HepG2 (cell line): ENCODE measurements around the gene MITF. TPM values are rescaled to one million over a fixed set of nuclear protein-coding genes. Genes with fewer than 3 reads are reported as not detected.

Experiments
- ATAC-seq: fragments of 200-7000 bp; cut with Tn5 transposase; 3 replicates; pipeline ENCODE4 v1.9.1; 2020; ENCODE audit warnings: mild to moderate bottlenecking, moderate library complexity
- BruUV-seq: library from RNA; stranded (reverse); fragments of 400-500 nt; replicated peaks from 2 replicates; lab custom pipeline; 2021; lab: Mats Ljungman, UMichigan
- CTCF ChIA-PET: fragments of 300-600 bp; formaldehyde crosslinking; extraction: SDS; loops from one replicate; lab custom pipeline; 2021; ENCODE audit warnings: low total read pairs, inconsistent platforms, low intra/inter-chr PET ratio; lab: Yijun Ruan, JAX
- POLR2A ChIA-PET: fragments of 350-600 bp; sonication (Branson Sonifier 250); formaldehyde crosslinking; loops from one replicate; lab custom pipeline; 2020; ENCODE audit warnings: antibody characterized with exemption, inconsistent platforms; lab: Yijun Ruan, JAX
- DNase-seq: peaks from one replicate; pipeline ENCODE4 v3.0.0-alpha.2; 2015; ENCODE audit warnings: low spot score
- FAIRE-seq: peaks from 3 replicates; lab custom pipeline; 2011; peaks lifted over from hg19 to GRCh38; lab: Jason Lieb, UNC
- H2AFZ ChIP-seq: one replicate; pipeline ENCODE4 v1.6.1; 2011; ENCODE audit warnings: low read length, inconsistent platforms
- H3K27ac ChIP-seq: fragments of 300-600 bp; 3 replicates; pipeline ENCODE4 v1.8.0; 2011; ENCODE audit warnings: mixed run types, mild to moderate bottlenecking, mixed read lengths, low read length, inconsistent platforms; ENCODE audit not compliant: insufficient read depth; ENCODE audit errors: extremely low read length
- H3K27me3 ChIP-seq, 2 experiments: fragments of 200-600 bp in 1 of 2; 2 replicates in 1 of 2; 3 replicates in 1 of 2; pipeline versions ENCODE4 v1.6.0 to v1.8.0; 2011; ENCODE audit warnings: low read length in 2 of 2, mild to moderate bottlenecking in 2 of 2, moderate library complexity in 2 of 2, inconsistent platforms in 1 of 2; ENCODE audit not compliant: insufficient read depth in 2 of 2, control insufficient read depth in 1 of 2
- H3K36me3 ChIP-seq, 2 experiments: fragments of 200-600 bp in 1 of 2; replicated peaks in 1 of 2; 2 replicates in 1 of 2; 3 replicates in 1 of 2; pipeline versions ENCODE4 v1.5.1 to v1.8.0; 2011; ENCODE audit warnings: low read length in 2 of 2, inconsistent platforms in 1 of 2; ENCODE audit not compliant: insufficient read depth in 2 of 2, control insufficient read depth in 1 of 2
- H3K4me1 ChIP-seq: 2 replicates; pipeline ENCODE4 v1.5.1; 2012; ENCODE audit warnings: low read length, inconsistent platforms; ENCODE audit not compliant: insufficient read depth
- H3K4me2 ChIP-seq: 2 replicates; pipeline ENCODE4 v1.6.0; 2011; ENCODE audit warnings: low read depth, low read length, inconsistent platforms
- H3K4me3 ChIP-seq, 3 experiments: fragments of 200-600 bp in 1 of 3; sonication (generic), shearing (Covaris generic) in 1 of 3; replicated peaks in 1 of 3; 2 replicates each; pipeline ENCODE4 v1.5.1; 2011 to 2016; ENCODE audit warnings: low read length in 3 of 3, inconsistent platforms in 2 of 3, low read depth in 2 of 3, mild to moderate bottlenecking in 2 of 3, control low read depth in 1 of 3, mixed read lengths in 1 of 3; ENCODE audit not compliant: insufficient read depth in 1 of 3
- H3K79me2 ChIP-seq: one replicate; pipeline ENCODE4 v1.6.1; 2011; ENCODE audit warnings: low read length, inconsistent platforms; ENCODE audit not compliant: insufficient read depth
- H3K9ac ChIP-seq: 2 replicates; pipeline ENCODE4 v1.6.0; 2011; ENCODE audit warnings: mild to moderate bottlenecking, low read depth, low read length, inconsistent platforms; ENCODE audit not compliant: insufficient read depth
- H3K9me3 ChIP-seq: 2 replicates; pipeline ENCODE4 v1.5.1; 2012; ENCODE audit warnings: mild to moderate bottlenecking, low read length
- H4K20me1 ChIP-seq: 2 replicates; pipeline ENCODE4 v1.6.0; 2011; ENCODE audit warnings: inconsistent platforms, mild to moderate bottlenecking, low read length, moderate library complexity; ENCODE audit not compliant: insufficient read depth
- FOXK1 ChIP-seq: sonication (generic); formaldehyde crosslinking; IDR thresholded peaks from 2 replicates; pipeline ENCODE4 v1.4.0; 2020; ENCODE audit warnings: low read depth, missing genetic modification reagents, borderline replicate concordance
- MAX ChIP-seq: IDR thresholded peaks from 2 replicates; pipeline ENCODE4 v1.6.1; 2012; ENCODE audit warnings: inconsistent platforms
- SNAI1 ChIP-seq: sonication (generic); formaldehyde crosslinking; IDR thresholded peaks from 2 replicates; pipeline ENCODE4 v1.5.0; 2020; ENCODE audit warnings: mild to moderate bottlenecking, missing genetic modification reagents, borderline replicate concordance
- SP2 ChIP-seq: sonication (generic); formaldehyde crosslinking; IDR thresholded peaks from 2 replicates; pipeline ENCODE4 v1.5.1; 2020; ENCODE audit warnings: mild to moderate bottlenecking, missing genetic modification reagents
- ZNF839 ChIP-seq: sonication (generic); formaldehyde crosslinking; IDR thresholded peaks from 2 replicates; pipeline ENCODE4 v1.4.0; 2020; ENCODE audit warnings: missing genetic modification reagents, mild to moderate bottlenecking, borderline replicate concordance
- WGBS: methylation state at CpG from one replicate; pipeline ENCODE4 v1.1.6; 2017; ENCODE audit warnings: low lambda C conversion rate; 5-methylcytosine and 5-hydroxymethylcytosine counted together
- in situ Hi-C: cut with HindIII; loops from 2 replicates; pipeline ENCODE4 v1.10.0; 2017; ENCODE audit warnings: low pct_unique_long_range_greater_than_20kb; ENCODE audit not compliant: extremely low pct_ligation_motif_present
- intact Hi-C: fragments of 100-400 bp; cut with micrococcal nuclease; formaldehyde crosslinking; loops from one replicate; pipeline ENCODE4 v1.10.0; 2022; ENCODE audit not compliant: unreplicated experiment
- polyA plus RNA-seq, 8 experiments: library from polyadenylated mRNA; depleted of rRNA in 3 of 8; stranded (reverse) in 7 of 8; unstranded in 1 of 8; fragments of >200 nt; fragmentation: Illumina TruSeq in 4 of 8; extraction: Trizol in 4 of 8; gene quantifications; 2 replicates each; pipeline versions ENCODE4 v1.2.1 to v1.2.3, GENCODE V29; 2011 to 2016; ENCODE audit warnings: low read depth in 4 of 8, missing spikeins in 1 of 8, mixed read lengths in 1 of 8; ENCODE audit not compliant: insufficient read depth in 1 of 8
- total RNA-seq, 5 experiments: library from RNA; depleted of rRNA; stranded (reverse); fragments of >200 nt; fragmentation: Illumina TruSeq; extraction: Trizol; gene quantifications; 2 replicates each; pipeline ENCODE4 v1.2.3, GENCODE V29; 2016; ENCODE audit warnings: low read depth in 1 of 5
- TF ChIP-seq, protein P1 (sequence below), 2 experiments: sonication (generic) in 1 of 2; formaldehyde crosslinking in 1 of 2; IDR thresholded peaks; 2 replicates each; pipeline versions ENCODE4 v1.4.0 to v1.6.1; 2018 to 2020; ENCODE audit warnings: missing genetic modification reagents in 2 of 2, borderline replicate concordance in 1 of 2, low read depth in 1 of 2, mild to moderate bottlenecking in 1 of 2, missing biosample characterization in 1 of 2
- TF ChIP-seq, protein P2 (sequence below): sonication (generic); formaldehyde crosslinking; IDR thresholded peaks from 2 replicates; pipeline ENCODE4 v1.4.0; 2020; ENCODE audit warnings: mild to moderate bottlenecking, missing genetic modification reagents, borderline replicate concordance

The MITF gene
- total and polyA plus RNA-seq, 2 of the 13 experiments (the other 11 are each of a cell fraction or from before 2014, with no cell fraction given): 0.12 to 0.38 TPM

DNA sequence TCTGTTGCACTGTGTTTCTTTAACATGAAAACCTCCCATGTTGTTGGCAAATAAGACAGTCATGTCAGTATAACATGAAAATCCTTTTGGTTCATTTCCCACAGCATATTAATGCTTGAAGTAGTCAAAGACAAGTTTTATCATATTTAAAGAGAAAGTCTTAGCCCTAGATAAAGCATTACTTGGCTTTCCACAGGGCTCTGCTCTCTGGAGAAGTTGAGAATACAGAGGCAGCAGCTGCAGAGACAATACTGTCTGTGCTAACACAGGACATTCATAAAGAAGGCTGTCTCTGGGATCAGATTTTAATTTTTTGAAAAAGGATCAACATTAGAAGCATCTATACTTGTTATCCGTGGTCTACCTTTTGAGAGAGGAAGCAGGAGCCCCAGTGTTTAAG, 156.8 kb downstream of the MITF start:
- Histone ChIP-seq H3K79me2 (no peaks in the 10 kb centered on the region), H3K27ac (no peak overlapping the region), H4K20me1 (no peaks in the 10 kb centered on the region), H3K9ac (no peak overlapping the region), H3K36me3 (no peaks in the 10 kb centered on the region), H3K27me3 (no peaks in the 10 kb centered on the region), H3K4me2 (no peak overlapping the region), H3K4me1 (no peaks in the 10 kb centered on the region), H3K9me3 (no peaks in the 10 kb centered on the region), H3K4me3 (no peak overlapping the region), H2AFZ (no peak overlapping the region)
- ATAC-seq (no peak), FAIRE-seq (no peak), DNase-seq (no peak)
- POLR2A ChIA-PET: no interaction called here
- CTCF ChIA-PET: no interaction called here
- no TSS peak for BruUV-seq
- intact Hi-C loops: no loop called here
- in situ Hi-C loops: no loop called here
- WGBS: 0% methylated on average over 1 of the region's 1 CpG
- no peak for TF ChIP-seq ZNF839 (CRISPR knock-in tag)
- TF ChIP-seq MAX: no peak

DNA sequence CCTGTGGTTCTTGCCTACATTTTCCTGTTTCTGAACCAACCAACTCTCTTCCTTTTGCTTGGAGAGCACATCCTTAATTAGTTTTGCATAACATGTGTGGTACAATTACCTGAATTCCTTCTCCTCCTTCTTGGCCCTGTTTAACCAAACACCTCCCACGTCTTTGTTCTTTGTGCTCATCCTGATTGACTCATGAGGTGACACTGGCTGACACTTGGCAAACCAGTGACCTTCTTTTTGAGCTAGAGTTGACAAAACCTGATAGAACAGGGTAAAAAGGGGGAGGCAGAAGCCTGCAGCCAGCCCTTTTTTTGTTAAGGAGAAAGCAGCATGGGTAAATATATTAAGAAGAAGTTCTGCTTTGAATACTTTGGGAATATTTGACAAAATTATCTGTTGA, 161.1 kb downstream of the MITF start:
- Histone ChIP-seq H3K9me3 (no peaks in the 10 kb centered on the region), H3K4me3 (no peak overlapping the region), H3K79me2 (no peaks in the 10 kb centered on the region), H3K27me3 (no peaks in the 10 kb centered on the region), H3K9ac (no peak overlapping the region), H3K27ac (no peak overlapping the region), H4K20me1 (no peaks in the 10 kb centered on the region), H3K4me2 (no peak overlapping the region), H3K4me1 (no peaks in the 10 kb centered on the region), H2AFZ (no peak overlapping the region), H3K36me3 (no peaks in the 10 kb centered on the region)
- in situ Hi-C loops (no loop called here), intact Hi-C loops (no loop called here)
- FAIRE-seq: no peak
- BruUV-seq: no TSS peak
- ChIA-PET POLR2A (no interaction called here), CTCF (no interaction called here)
- DNase-seq: no peak
- ATAC-seq: no peak
- 0% methylated on average over 1 of the region's 1 CpG for WGBS
- TF ChIP-seq, protein P1, sequence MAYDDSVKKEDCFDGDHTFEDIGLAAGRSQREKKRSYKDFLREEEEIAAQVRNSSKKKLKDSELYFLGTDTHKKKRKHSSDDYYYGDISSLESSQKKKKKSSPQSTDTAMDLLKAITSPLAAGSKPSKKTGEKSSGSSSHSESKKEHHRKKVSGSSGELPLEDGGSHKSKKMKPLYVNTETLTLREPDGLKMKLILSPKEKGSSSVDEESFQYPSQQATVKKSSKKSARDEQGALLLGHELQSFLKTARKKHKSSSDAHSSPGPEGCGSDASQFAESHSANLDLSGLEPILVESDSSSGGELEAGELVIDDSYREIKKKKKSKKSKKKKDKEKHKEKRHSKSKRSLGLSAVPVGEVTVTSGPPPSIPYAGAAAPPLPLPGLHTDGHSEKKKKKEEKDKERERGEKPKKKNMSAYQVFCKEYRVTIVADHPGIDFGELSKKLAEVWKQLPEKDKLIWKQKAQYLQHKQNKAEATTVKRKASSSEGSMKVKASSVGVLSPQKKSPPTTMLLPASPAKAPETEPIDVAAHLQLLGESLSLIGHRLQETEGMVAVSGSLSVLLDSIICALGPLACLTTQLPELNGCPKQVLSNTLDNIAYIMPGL (CRISPR knock-in tag; IDR thresholded peaks at IDR 0.05; ENCODE audit: borderline replicate concordance in 1 of 2, low read depth in 1 of 2): no peak
- TF ChIP-seq FOXK1 (no peak), SP2 (CRISPR knock-in tag) (no peak), SNAI1 (no peak)
- TF ChIP-seq, protein P2, sequence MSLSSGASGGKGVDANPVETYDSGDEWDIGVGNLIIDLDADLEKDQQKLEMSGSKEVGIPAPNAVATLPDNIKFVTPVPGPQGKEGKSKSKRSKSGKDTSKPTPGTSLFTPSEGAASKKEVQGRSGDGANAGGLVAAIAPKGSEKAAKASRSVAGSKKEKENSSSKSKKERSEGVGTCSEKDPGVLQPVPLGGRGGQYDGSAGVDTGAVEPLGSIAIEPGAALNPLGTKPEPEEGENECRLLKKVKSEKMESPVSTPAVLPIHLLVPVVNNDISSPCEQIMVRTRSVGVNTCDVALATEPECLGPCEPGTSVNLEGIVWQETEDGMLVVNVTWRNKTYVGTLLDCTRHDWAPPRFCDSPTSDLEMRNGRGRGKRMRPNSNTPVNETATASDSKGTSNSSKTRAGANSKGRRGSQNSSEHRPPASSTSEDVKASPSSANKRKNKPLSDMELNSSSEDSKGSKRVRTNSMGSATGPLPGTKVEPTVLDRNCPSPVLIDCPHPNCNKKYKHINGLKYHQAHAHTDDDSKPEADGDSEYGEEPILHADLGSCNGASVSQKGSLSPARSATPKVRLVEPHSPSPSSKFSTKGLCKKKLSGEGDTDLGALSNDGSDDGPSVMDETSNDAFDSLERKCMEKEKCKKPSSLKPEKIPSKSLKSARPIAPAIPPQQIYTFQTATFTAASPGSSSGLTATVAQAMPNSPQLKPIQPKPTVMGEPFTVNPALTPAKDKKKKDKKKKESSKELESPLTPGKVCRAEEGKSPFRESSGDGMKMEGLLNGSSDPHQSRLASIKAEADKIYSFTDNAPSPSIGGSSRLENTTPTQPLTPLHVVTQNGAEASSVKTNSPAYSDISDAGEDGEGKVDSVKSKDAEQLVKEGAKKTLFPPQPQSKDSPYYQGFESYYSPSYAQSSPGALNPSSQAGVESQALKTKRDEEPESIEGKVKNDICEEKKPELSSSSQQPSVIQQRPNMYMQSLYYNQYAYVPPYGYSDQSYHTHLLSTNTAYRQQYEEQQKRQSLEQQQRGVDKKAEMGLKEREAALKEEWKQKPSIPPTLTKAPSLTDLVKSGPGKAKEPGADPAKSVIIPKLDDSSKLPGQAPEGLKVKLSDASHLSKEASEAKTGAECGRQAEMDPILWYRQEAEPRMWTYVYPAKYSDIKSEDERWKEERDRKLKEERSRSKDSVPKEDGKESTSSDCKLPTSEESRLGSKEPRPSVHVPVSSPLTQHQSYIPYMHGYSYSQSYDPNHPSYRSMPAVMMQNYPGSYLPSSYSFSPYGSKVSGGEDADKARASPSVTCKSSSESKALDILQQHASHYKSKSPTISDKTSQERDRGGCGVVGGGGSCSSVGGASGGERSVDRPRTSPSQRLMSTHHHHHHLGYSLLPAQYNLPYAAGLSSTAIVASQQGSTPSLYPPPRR (CRISPR knock-in tag): no peak
